ENCODE measurements around the gene SF3B5. TPM values are rescaled to one million over a fixed set of nuclear protein-coding genes. Genes with fewer than 3 reads are reported as not detected.

SF3B5 gene
- total RNA-seq: 117 and 122 TPM in 2 replicates

GRCh38 chr6:144095134-144096002 lies at the start of gene SF3B5:
Gene SF3B5 (minus strand): TSS chr6:144095573. CDS start chr6:144095497, 76 bp downstream.

Other genes with a start within 250 kb of the SF3B5 start
- gene ZC2HC1B, start 231.1 kb downstream of the SF3B5 start, total RNA-seq: not detected in 2 replicates
- gene PLAGL1, start 87.3 kb downstream of the SF3B5 start, total RNA-seq: 11.4 and 14.5 TPM in 2 replicates
- 0.28 and 0.55 TPM in 2 replicates for gene STX11, start 54.9 kb upstream of the SF3B5 start, total RNA-seq
- gene UTRN, start 189.8 kb upstream of the SF3B5 start, total RNA-seq: 75.4 and 116 TPM in 2 replicates